Retinal pigment epithelial cell (primary cell): ENCODE results near the gene JAM2.
A peak's percentile ranks its signal among the peaks of the same experiment; 100 is the strongest.

Experiments
- DNase-seq: peaks from one replicate; pipeline ENCODE4 v3.0.0-alpha.2; 2010; ENCODE audit warnings: low read depth
- H3K4me3 ChIP-seq: 2 replicates; pipeline ENCODE4 v1.5.1; 2011; ENCODE audit warnings: mild to moderate bottlenecking, low read length, control low read depth, moderate library complexity
- TF ChIP-seq, protein P1 (sequence below): conservative IDR thresholded peaks from 2 replicates; pipeline ENCODE4 v1.5.1; 2011; ENCODE audit warnings: low read depth, low read length, control low read depth, inconsistent platforms

The JAM2 gene

DNA sequence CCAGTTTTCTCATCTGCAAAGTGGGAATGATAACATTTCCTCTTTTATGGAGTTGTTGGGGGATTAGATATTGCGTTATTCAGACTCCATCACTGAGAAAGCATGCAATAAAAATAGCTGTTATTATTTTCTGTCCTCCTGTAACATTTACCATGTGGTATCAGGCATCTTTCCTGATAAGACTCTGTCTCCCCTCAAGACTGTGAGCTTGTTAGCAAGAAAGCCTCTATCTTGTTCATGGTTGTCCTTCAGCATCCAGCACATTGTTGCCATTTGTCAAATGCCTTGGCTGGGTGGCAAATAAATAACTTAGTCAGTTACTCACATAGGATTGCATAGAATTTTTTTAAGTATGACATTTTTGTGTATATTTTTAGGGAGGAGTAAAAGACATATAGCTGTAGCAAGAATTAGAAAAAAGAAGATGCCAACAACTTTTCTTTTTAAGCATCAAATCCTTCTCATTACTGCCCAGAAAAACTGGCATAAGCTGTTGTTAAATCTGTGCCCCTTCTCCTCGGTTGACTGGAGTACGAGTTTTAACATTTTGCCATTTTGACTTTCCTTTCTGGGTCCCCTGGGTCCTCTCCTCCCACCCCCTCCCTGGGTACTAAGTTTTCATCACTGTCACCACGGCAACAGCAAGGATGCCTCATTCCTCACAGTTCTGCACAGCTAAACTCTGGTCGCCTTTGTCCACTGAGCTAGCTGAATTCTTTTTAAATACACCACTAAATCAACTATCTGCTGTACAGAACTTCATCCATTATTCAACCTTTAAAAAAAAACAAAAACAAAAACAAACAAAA lies 1.0 kb upstream of the JAM2 start:
- no peak for DNase-seq

DNA sequence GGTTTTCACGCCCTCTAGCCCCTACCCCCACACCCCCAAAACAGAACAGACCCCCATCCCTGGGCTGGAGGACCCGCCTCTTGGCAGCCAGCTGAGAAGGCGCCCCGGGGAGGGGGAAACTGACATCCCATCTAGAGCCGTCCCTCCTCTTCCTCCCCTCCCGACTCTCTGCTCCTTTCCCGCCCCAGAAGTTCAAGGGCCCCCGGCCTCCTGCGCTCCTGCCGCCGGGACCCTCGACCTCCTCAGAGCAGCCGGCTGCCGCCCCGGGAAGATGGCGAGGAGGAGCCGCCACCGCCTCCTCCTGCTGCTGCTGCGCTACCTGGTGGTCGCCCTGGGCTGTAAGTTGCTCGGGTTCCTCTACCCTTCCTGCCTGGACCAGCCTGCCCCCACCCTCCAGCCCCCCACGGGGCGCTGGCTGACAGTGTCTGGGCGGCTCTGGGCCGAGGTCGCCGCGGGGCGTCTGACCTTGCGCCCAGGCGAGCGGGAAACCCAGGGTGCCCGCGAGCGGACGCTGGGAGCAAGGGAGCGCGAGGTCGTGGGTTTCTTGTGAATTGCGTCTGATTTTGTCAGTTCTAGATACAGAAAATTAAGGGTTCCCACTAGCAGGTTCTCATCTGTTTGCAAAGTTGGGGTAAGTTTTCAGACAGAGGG lies 618 bp downstream of the JAM2 start:
- TF ChIP-seq, protein P1, sequence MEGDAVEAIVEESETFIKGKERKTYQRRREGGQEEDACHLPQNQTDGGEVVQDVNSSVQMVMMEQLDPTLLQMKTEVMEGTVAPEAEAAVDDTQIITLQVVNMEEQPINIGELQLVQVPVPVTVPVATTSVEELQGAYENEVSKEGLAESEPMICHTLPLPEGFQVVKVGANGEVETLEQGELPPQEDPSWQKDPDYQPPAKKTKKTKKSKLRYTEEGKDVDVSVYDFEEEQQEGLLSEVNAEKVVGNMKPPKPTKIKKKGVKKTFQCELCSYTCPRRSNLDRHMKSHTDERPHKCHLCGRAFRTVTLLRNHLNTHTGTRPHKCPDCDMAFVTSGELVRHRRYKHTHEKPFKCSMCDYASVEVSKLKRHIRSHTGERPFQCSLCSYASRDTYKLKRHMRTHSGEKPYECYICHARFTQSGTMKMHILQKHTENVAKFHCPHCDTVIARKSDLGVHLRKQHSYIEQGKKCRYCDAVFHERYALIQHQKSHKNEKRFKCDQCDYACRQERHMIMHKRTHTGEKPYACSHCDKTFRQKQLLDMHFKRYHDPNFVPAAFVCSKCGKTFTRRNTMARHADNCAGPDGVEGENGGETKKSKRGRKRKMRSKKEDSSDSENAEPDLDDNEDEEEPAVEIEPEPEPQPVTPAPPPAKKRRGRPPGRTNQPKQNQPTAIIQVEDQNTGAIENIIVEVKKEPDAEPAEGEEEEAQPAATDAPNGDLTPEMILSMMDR, result peak; percentile 35
- DNase-seq, result no peak

More for the DNA sequence above, 1.0 kb upstream of the JAM2 start:
- H3K4me3 ChIP-seq, result no peak overlapping the region
- TF ChIP-seq, protein P1, result no peak

DNA sequence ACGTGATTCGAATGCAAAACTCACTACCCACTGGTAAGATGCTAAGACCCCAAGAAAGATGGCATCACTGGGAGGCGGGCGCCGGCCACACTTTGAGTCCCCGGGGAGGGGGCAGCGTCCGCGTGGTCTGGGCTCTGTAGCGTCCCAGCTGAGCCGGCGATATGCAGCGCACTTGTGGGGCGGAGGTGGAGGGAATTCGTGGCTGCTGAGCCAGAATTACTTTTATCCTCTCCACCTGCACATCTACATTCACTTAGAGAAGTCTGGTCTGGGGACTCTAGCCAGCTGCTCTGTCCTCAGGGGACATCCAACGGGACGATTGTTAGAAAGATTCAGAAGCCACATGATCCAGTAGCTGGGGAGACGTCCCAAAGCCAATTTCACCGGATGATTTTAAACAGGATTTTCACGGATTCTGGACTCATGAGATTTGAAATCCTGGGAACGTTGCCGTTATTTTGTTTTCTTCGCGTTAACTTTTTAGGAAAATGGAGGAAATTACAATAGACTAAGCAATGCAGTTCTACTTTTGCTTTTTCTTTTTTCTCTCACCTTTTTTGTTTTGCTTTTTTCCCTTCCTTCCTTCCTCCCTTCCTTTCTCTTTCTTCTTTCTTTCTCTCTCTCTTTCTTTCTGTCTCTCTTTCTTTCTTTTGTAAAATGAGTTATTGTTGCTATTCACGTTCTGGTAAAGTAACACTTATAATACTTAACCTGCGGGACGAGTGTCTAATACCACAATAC lies 1.3 kb downstream of the JAM2 start:
- peak overlapping the region; percentile 71 for H3K4me3 ChIP-seq
- no peak for DNase-seq
- TF ChIP-seq, protein P1, result no peak

More for the DNA sequence above, 618 bp downstream of the JAM2 start:
- H3K4me3 ChIP-seq, result peak overlapping the region; percentile 71

DNA sequence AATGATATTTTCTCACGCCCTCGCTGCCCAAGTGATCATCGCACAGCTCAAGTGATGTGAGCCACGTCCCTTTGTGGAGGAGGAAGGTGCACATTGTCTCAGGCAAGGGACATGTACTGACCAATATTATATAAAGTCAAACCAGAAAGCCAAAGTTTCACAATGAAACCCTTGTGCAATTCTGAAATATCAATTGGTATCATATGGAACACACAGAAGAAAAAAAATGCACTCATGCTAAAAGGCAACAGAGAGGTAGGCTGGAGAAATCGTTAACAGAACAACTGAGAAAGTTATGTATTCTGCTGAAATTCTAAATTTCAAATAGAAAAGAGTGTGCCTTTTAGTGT lies 1.9 kb downstream of the JAM2 start:
- no peak overlapping the region for H3K4me3 ChIP-seq
- DNase-seq, result no peak

DNA sequence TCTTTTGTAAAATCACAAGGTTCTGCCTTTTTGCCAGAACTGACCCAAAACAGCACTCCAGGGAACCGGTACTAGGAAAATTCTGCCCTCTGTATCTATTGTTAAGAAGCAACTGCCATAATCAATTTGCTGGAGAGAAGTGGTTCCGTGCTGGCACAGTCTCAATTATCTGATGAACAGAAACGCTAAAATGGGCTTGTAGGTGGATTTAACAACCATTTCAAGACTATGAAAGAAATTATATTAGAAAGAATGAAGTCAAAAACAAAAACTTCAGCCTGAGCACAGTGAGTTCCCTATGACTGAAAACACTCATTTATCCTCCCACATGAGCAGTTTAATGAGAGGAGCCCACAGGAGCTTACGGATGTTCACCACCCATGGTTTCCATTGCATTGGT lies 4.4 kb downstream of the JAM2 start:
- TF ChIP-seq, protein P1, result no peak
- DNase-seq, result no peak
- no peak overlapping the region for H3K4me3 ChIP-seq

More for the DNA sequence above, 1.9 kb downstream of the JAM2 start:
- TF ChIP-seq, protein P1, result no peak

DNA sequence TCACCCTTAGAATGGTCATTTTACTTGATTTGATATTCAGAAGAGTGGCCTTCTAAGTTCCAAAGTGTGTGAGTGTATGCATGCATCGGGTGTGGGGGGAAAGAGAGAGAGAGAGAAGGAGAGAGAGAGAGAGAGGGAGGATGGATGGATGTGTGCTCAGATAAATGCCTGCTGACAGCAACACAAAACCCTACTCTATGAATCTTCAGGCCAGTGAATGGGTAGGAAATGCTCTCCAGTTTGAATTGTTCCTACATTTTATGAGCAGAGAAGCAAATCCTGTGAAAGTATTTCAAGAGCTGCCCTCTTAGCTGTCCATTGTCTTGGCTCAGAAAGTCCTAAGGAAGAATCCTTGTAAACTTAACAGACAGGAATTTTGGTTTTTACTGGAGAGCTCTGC lies 7.4 kb downstream of the JAM2 start:
- TF ChIP-seq, protein P1, result no peak
- H3K4me3 ChIP-seq, result no peak overlapping the region
- no peak for DNase-seq
